Sigmoid colon (tissue), 7 donors: ENCODE results near the gene MUC21. TPM values are rescaled to one million over a fixed set of nuclear protein-coding genes. Genes with fewer than 3 reads are reported as not detected.

Experiments used
- DNase-seq: peaks from one replicate; pipeline ENCODE4 v3.0.0-alpha.2; 2019
- H3K27ac ChIP-seq, 4 donors: fragments of 200-600 bp; sonication (generic); one replicate each; pipeline ENCODE4 v1.5.1; 2016 to 2019; ENCODE audit warnings: mild to moderate bottlenecking in 1 of 4
- H3K27me3 ChIP-seq, 3 donors: fragments of 200-600 bp; sonication (generic); one replicate each; pipeline ENCODE4 v1.5.1; 2019; ENCODE audit warnings: mild to moderate bottlenecking in 1 of 3
- H3K36me3 ChIP-seq, 4 donors: fragments of 200-600 bp; sonication (generic); one replicate each; pipeline ENCODE4 v1.5.1; 2016 to 2019
- H3K4me1 ChIP-seq, 4 donors: fragments of 200-600 bp; sonication (generic); one replicate each; pipeline ENCODE4 v1.5.1; 2017 to 2019
- H3K4me3 ChIP-seq, 4 donors: fragments of 200-600 bp; sonication (generic); one replicate each; pipeline ENCODE4 v1.5.1; 2017 to 2019; ENCODE audit warnings: mild to moderate bottlenecking in 2 of 4, moderate library complexity in 1 of 4
- H3K9me3 ChIP-seq, 4 donors: fragments of 200-600 bp in 3 of 4; sonication (generic) in 3 of 4; one replicate each; pipeline versions ENCODE4 v1.5.1 to v1.6.1; 2013 to 2019
- EP300 ChIP-seq, 4 donors: sonication (generic); formaldehyde crosslinking; IDR thresholded peaks; one replicate each; pipeline ENCODE4 v1.6.1; 2017; ENCODE audit warnings: antibody characterized with exemption in 4 of 4
- POLR2A ChIP-seq, 2 donors: fragments of 450-650 bp; IDR thresholded peaks; one replicate each; pipeline ENCODE4 v1.6.1; 2016; ENCODE audit warnings: antibody characterized with exemption in 2 of 2, mild to moderate bottlenecking in 2 of 2, moderate library complexity in 2 of 2
- POLR2AphosphoS5 ChIP-seq, 4 donors: sonication (generic); formaldehyde crosslinking; IDR thresholded peaks; one replicate each; pipeline ENCODE4 v1.6.1; 2017; ENCODE audit warnings: antibody characterized with exemption in 4 of 4
- whole genome bisulfite sequencing, 2 donors: extraction: QIAGEN DNeasy Blood & Tissue Kit; methylation state at CpG; one replicate each; pipeline ENCODE4 v1.1.7; 2013; 5-methylcytosine and 5-hydroxymethylcytosine counted together
- intact Hi-C: fragments of 100-400 bp; cut with DNase I; formaldehyde crosslinking; loops from one replicate; pipeline ENCODE4 v1.15.1; 2023
- polyA plus RNA-seq, 3 donors: library from polyadenylated mRNA; stranded (reverse); fragments of 200-250 nt; gene quantifications; one replicate each; pipeline ENCODE4 v1.2.3, GENCODE V29; 2013
- total RNA-seq, 4 donors: library from RNA; depleted of rRNA; stranded (reverse); fragments of >200 nt; gene quantifications; one replicate each; pipeline ENCODE4 v1.1.0, GENCODE V29; 2016
- TF ChIP-seq, protein P1 (sequence below), 4 experiments: fragments of 450-650 bp in 3 of 4; fragments of 200-600 bp in 1 of 4; IDR thresholded peaks; one replicate each; pipeline ENCODE4 v1.5.1; 2016 to 2019; ENCODE audit warnings: antibody characterized with exemption in 4 of 4, mild to moderate bottlenecking in 3 of 4, moderate library complexity in 2 of 4
- donor health status: healthy with polysubstance abuse.
- donor health status: Bipolar disorder and iron deficiency.
- donor health status: healthy.

The MUC21 gene
- total and polyA plus RNA-seq, 7 donors: 0.19 to 1.2 TPM; not detected in 5

DNA sequence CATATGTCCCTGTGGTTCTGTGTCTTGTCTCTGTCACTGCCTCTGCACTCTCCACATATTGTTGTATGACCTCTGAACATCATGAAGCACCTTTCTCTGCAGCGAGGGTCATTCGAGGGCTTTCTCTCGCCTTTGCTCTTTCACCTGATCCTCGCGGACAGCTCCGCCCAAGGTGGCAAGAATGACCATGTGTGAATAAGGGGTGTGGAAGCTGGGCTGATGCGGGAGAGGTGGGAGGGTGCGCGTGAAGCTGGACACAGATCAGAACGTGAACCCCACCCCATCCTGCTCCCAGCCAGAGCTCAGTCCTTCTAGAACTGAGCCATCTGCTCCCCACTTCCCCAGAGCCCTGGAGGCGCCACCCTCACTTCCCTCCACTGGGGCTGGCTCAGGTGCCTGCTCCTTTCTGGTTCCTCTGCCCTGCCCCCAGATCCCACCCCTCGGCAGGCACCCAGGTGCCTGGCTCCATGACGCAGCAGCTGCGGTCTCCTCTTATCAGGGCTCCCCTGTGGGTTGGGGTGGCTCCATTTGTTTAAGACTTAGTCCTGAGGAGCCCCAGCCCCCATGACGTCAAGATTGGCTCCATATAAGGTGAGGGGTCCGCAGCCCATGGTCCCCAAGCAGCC is 43.0 kb upstream of the MUC21 start, which contains the start of gene MUCL3:
Gene MUCL3 (plus strand): TSS at position 613 of the 626 bp plus-strand sequence. CDS start 27 bp downstream, outside the sequence.
- Histone ChIP-seq H3K27me3 (peaks cover 0 to 13% (median 0%) of the 10 kb centered on the region in 3 donors), H3K36me3 (no peaks in the 10 kb centered on the region), H3K4me1 (peaks cover 0 to 8% (median 3%) of the 10 kb centered on the region in 4 donors), H3K4me3 (no peak within 1 kb of the TSS), H3K27ac (no peak within 1 kb of the TSS), H3K9me3 (no peaks in the 10 kb centered on the region)
- no peak for DNase-seq
- WGBS, 2 donors: 31 to 62% methylated on average over 16 of the region's 16 CpGs
- intact Hi-C loops: loop anchor here (10.0 kb wide), 1 partner anchor 104 kb away; no protein-coding TSS in a partner anchor
- TF ChIP-seq, protein P1, sequence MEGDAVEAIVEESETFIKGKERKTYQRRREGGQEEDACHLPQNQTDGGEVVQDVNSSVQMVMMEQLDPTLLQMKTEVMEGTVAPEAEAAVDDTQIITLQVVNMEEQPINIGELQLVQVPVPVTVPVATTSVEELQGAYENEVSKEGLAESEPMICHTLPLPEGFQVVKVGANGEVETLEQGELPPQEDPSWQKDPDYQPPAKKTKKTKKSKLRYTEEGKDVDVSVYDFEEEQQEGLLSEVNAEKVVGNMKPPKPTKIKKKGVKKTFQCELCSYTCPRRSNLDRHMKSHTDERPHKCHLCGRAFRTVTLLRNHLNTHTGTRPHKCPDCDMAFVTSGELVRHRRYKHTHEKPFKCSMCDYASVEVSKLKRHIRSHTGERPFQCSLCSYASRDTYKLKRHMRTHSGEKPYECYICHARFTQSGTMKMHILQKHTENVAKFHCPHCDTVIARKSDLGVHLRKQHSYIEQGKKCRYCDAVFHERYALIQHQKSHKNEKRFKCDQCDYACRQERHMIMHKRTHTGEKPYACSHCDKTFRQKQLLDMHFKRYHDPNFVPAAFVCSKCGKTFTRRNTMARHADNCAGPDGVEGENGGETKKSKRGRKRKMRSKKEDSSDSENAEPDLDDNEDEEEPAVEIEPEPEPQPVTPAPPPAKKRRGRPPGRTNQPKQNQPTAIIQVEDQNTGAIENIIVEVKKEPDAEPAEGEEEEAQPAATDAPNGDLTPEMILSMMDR (IDR thresholded peaks at IDR 0.05): no peak
- TF ChIP-seq EP300 (IDR thresholded peaks at IDR 0.05) (no peak), POLR2AphosphoS5 (IDR thresholded peaks at IDR 0.05) (no peak), POLR2A (IDR thresholded peaks at IDR 0.05) (no peak)

DNA sequence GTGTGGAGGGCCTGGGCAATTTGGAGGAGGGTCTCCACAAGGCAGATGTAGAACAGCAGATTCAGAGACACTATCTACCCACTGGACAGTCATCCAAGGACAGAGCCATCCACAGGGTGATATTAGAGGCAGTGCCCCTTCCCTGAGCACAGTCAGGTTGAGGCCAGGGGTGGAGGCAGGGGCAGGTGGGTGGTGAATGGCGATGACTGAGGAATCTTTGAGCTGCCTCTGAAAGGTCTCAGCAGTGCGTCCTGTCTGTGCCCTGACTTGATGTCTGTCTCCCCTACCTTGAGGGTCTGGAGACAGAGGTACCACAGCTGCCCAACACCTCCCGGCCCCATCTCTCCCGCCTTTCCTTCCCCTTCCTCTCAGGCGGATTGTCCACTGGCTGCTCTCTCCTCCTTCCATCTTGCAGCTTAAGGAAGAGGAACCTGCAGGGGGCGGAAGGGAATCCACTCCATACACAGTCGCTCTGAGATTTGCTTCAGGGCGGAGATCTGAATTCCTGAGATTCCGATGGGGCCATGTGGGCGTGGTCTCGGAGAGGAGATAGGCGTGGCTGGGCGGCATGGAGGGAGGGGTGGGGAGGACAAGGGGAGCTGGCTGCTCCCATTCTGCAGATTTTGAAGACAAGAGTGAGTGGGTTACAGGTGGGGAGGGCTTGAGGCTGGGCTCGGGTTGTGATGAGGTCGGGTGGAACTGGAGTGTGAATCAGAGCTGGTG is 41.0 kb upstream of the MUC21 start:
- no peak overlapping the region for H3K27ac ChIP-seq
- H3K4me1 ChIP-seq: peaks cover 0 to 8% (median 3%) of the 10 kb centered on the region in 4 donors
- WGBS, 2 donors: 10 to 18% methylated on average over 15 of the region's 15 CpGs
- intact Hi-C loops: loop anchor here (10.0 kb wide), 1 partner anchor 102 kb away; no protein-coding TSS in a partner anchor
- peak; percentile 71 for DNase-seq
- no peak overlapping the region for H3K4me3 ChIP-seq
- no peaks in the 10 kb centered on the region for H3K9me3 ChIP-seq
- H3K36me3 ChIP-seq: no peaks in the 10 kb centered on the region
- TF ChIP-seq EP300 (IDR thresholded peaks at IDR 0.05): no peak
- TF ChIP-seq POLR2AphosphoS5 (IDR thresholded peaks at IDR 0.05): no peak
- no peak for TF ChIP-seq POLR2A (IDR thresholded peaks at IDR 0.05)
- TF ChIP-seq, protein P1 (IDR thresholded peaks at IDR 0.05): peak in 2 of 4 experiments; percentile 6 to 23
- H3K27me3 ChIP-seq: peaks cover 0 to 10% (median 0%) of the 10 kb centered on the region in 3 donors

- no peak for DNase-seq
- WGBS, 2 donors: 90 to 93% methylated on average over 4 of the region's 4 CpGs
- no peaks in the 10 kb centered on the region for H3K9me3 ChIP-seq
- no peak for TF ChIP-seq POLR2AphosphoS5 (IDR thresholded peaks at IDR 0.05)
- TF ChIP-seq, protein P1 (IDR thresholded peaks at IDR 0.05): no peak
- no peak for TF ChIP-seq POLR2A (IDR thresholded peaks at IDR 0.05)
- TF ChIP-seq EP300 (IDR thresholded peaks at IDR 0.05): no peak
- peaks cover 0 to 5% (median 0%) of the 10 kb centered on the region in 3 donors for H3K27me3 ChIP-seq
- no peak overlapping the region for H3K4me3 ChIP-seq
- H3K36me3 ChIP-seq: no peaks in the 10 kb centered on the region
- intact Hi-C loops: loop anchor here (10.0 kb wide), 1 partner anchor 101 kb away; no protein-coding TSS in a partner anchor
- peaks cover 0 to 8% (median 3%) of the 10 kb centered on the region in 4 donors for H3K4me1 ChIP-seq
- no peak overlapping the region for H3K27ac ChIP-seq
Observed at GRCh38 chr6:30944051-30944450, 39.5 kb upstream of the MUC21 start.

DNA sequence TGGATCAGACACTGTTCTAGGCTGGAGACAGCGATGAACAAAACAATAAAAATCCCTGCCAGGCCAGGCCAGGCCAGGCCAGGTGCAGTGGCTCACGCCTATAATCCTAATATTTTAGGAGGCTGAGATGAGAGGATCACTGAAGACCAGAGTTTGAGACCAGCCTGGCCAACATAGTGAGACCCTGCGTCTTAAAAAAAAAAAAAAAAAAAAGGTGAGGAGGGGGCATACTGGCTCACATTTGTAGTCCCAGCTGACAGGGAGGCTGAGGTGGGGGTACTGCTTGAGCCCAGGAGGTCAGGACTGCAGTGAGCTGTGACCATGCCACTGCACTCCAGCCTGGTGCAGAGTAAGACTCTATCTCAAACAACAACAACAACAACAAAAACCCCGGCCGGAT is 38.2 kb upstream of the MUC21 start:
- H3K27me3 ChIP-seq: peaks cover 0 to 8% (median 0%) of the 10 kb centered on the region in 3 donors
- intact Hi-C loops: loop anchor here (10.0 kb wide), 1 partner anchor 100 kb away; no protein-coding TSS in a partner anchor
- WGBS, 2 donors: 86 to 88% methylated on average over 5 of the region's 5 CpGs
- H3K4me3 ChIP-seq: no peak overlapping the region
- H3K4me1 ChIP-seq: peaks cover 0 to 8% (median 3%) of the 10 kb centered on the region in 4 donors
- no peak for DNase-seq
- TF ChIP-seq EP300 (IDR thresholded peaks at IDR 0.05): no peak
- no peak for TF ChIP-seq POLR2AphosphoS5 (IDR thresholded peaks at IDR 0.05)
- TF ChIP-seq, protein P1 (IDR thresholded peaks at IDR 0.05): no peak
- no peak for TF ChIP-seq POLR2A (IDR thresholded peaks at IDR 0.05)
- H3K9me3 ChIP-seq: no peaks in the 10 kb centered on the region
- no peaks in the 10 kb centered on the region for H3K36me3 ChIP-seq
- no peak overlapping the region for H3K27ac ChIP-seq
